Transverse colon (tissue), 4 donors: Measurements from ENCODE around the gene HTR2C. TPM values are rescaled to one million over a fixed set of nuclear protein-coding genes. Genes with fewer than 3 reads are reported as not detected.
"Not testable (repeated sequence)": the region's sequence is repeated elsewhere in the genome, so short reads cannot be mapped to it uniquely, and the experiment has no call there.

Source experiments
- DNase-seq: peaks from one replicate; pipeline ENCODE4 v3.0.0-alpha.2; 2019
- H3K27ac ChIP-seq, 4 donors: fragments of 200-600 bp; sonication (generic); 2 replicates each; pipeline ENCODE4 v1.5.1; 2016 to 2018; ENCODE audit warnings: inconsistent platforms in 4 of 4
- H3K27me3 ChIP-seq: fragments of 200-600 bp; sonication (generic); 2 replicates; pipeline ENCODE4 v1.5.1; 2017; ENCODE audit warnings: inconsistent platforms
- H3K36me3 ChIP-seq, 4 donors: fragments of 200-600 bp; sonication (generic); 2 replicates each; pipeline ENCODE4 v1.5.1; 2017 to 2019; ENCODE audit warnings: inconsistent platforms in 4 of 4
- H3K4me1 ChIP-seq, 4 donors: fragments of 200-600 bp; sonication (generic); 2 replicates each; pipeline ENCODE4 v1.5.1; 2017 to 2020; ENCODE audit warnings: inconsistent platforms in 4 of 4
- H3K4me3 ChIP-seq, 4 donors: fragments of 200-600 bp; sonication (generic); 1 replicate in 1 of 4; 2 replicates in 3 of 4; pipeline versions ENCODE4 v1.5.1 to v1.6.1; 2017 to 2019; ENCODE audit warnings: inconsistent platforms in 4 of 4
- H3K9me3 ChIP-seq, 2 donors: fragments of 200-600 bp; sonication (generic); 2 replicates each; pipeline ENCODE4 v1.5.1; 2017 to 2019; ENCODE audit warnings: inconsistent platforms in 2 of 2
- EP300 ChIP-seq: sonication (generic); formaldehyde crosslinking; IDR thresholded peaks from one replicate; pipeline ENCODE4 v1.6.1; 2017; ENCODE audit warnings: antibody characterized with exemption, low read depth
- POLR2A ChIP-seq: fragments of 450-650 bp; IDR thresholded peaks from one replicate; pipeline ENCODE4 v1.6.1; 2016; ENCODE audit warnings: antibody characterized with exemption, mild to moderate bottlenecking, moderate library complexity
- POLR2AphosphoS5 ChIP-seq, 3 donors: sonication (generic); formaldehyde crosslinking; IDR thresholded peaks; one replicate each; pipeline ENCODE4 v1.6.1; 2016; ENCODE audit warnings: antibody characterized with exemption in 3 of 3
- WGBS, 2 donors: methylation state at CpG; one replicate each; pipeline ENCODE4 v1.1.5; 2018; ENCODE audit warnings: low coverage in 1 of 2; 5-methylcytosine and 5-hydroxymethylcytosine counted together
- in situ Hi-C, 4 donors: fragments of 200-750 bp; cut with MboI; loops; one replicate each; pipeline versions ENCODE4 v1.15.0 to v1.15.1; 2017; ENCODE audit warnings: low sequenced_read_pairs in 3 of 4, low pct_ligation_motif_present in 1 of 4, low pct_unique_long_range_greater_than_20kb in 1 of 4
- intact Hi-C: fragments of 100-400 bp; cut with DNase I; formaldehyde crosslinking; loops from one replicate; pipeline ENCODE4 v1.15.1; 2023; ENCODE audit warnings: low total_unique reads
- total RNA-seq, 4 donors: library from RNA; depleted of rRNA; stranded (reverse); fragments of >200 nt; gene quantifications; one replicate each; pipeline ENCODE4 v1.1.0, GENCODE V29; 2016
- TF ChIP-seq, protein P1 (sequence below), 5 experiments: fragments of 200-600 bp in 3 of 5; fragments of 450-650 bp in 2 of 5; sonication (generic) in 3 of 5; IDR thresholded peaks; 1 replicate in 2 of 5; 2 replicates in 3 of 5; pipeline ENCODE4 v1.5.1; 2016 to 2017; ENCODE audit warnings: antibody characterized with exemption in 5 of 5, inconsistent platforms in 3 of 5, mild to moderate bottlenecking in 2 of 5, moderate library complexity in 1 of 5

Gene HTR2C
- total RNA-seq, 4 donors from 2014 or later = not detected

DNA sequence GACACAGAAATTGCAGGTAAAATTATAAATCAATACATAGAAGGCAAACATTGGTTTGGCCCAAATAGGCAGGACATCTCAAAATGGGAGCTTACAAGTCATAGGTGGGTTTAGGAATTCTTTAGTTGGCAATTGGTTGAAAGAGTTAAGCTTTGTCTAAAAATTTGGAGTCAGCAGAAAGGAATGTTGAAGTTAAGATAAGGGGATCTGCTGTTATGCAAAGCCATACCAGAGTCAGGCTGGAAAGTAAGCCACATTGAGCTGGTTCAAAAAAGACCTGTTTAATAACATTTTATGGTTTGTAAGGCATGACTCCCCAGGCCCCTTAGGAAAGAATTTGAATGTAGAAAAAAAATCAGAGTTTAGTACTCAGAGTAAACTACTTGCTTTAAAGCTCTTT, 341.0 kb downstream of the HTR2C start:
- Histone ChIP-seq H3K27me3 (no peaks in the 10 kb centered on the region), H3K27ac (no peak overlapping the region), H3K36me3 (no peaks in the 10 kb centered on the region), H3K4me3 (no peak overlapping the region), H3K9me3 (no peaks in the 10 kb centered on the region), H3K4me1 (no peaks in the 10 kb centered on the region)
- in situ Hi-C loops (no loop called here), intact Hi-C loops (no loop called here)
- no peak for DNase-seq
- TF ChIP-seq POLR2AphosphoS5 (IDR thresholded peaks at IDR 0.05) = no peak
- TF ChIP-seq POLR2A = no peak

DNA sequence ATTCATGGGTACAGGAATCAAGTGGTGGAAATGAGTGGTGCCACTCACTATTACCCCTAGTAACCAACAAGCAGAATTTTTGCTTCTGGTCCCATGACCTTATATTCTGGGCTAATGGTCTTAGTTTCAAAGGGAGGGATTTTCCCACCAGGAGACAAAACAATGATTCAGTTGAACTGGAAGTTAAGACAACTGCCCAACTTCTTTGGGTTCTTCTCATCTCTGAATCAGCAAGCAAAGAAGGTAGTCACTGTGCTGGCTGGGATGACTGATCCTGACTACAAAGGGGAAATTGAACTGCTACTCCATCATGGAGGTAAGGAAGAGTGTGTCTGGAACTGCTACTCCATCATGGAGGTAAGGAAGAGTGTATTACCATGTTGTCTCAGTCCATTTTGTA, 346.3 kb downstream of the HTR2C start:
- no peak overlapping the region for H3K27ac ChIP-seq
- TF ChIP-seq EP300 (no peak), POLR2AphosphoS5 (IDR thresholded peaks at IDR 0.05) (no peak), POLR2A (no peak)
- TF ChIP-seq, protein P1, sequence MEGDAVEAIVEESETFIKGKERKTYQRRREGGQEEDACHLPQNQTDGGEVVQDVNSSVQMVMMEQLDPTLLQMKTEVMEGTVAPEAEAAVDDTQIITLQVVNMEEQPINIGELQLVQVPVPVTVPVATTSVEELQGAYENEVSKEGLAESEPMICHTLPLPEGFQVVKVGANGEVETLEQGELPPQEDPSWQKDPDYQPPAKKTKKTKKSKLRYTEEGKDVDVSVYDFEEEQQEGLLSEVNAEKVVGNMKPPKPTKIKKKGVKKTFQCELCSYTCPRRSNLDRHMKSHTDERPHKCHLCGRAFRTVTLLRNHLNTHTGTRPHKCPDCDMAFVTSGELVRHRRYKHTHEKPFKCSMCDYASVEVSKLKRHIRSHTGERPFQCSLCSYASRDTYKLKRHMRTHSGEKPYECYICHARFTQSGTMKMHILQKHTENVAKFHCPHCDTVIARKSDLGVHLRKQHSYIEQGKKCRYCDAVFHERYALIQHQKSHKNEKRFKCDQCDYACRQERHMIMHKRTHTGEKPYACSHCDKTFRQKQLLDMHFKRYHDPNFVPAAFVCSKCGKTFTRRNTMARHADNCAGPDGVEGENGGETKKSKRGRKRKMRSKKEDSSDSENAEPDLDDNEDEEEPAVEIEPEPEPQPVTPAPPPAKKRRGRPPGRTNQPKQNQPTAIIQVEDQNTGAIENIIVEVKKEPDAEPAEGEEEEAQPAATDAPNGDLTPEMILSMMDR (IDR thresholded peaks at IDR 0.05) = no peak
- no peaks in the 10 kb centered on the region for H3K4me1 ChIP-seq
- H3K36me3 ChIP-seq = no peaks in the 10 kb centered on the region
- in situ Hi-C loops (no loop called here), intact Hi-C loops (no loop called here)
- H3K4me3 ChIP-seq = no peak overlapping the region
- no peak for DNase-seq
- no peaks in the 10 kb centered on the region for H3K9me3 ChIP-seq
- no peaks in the 10 kb centered on the region for H3K27me3 ChIP-seq

DNA sequence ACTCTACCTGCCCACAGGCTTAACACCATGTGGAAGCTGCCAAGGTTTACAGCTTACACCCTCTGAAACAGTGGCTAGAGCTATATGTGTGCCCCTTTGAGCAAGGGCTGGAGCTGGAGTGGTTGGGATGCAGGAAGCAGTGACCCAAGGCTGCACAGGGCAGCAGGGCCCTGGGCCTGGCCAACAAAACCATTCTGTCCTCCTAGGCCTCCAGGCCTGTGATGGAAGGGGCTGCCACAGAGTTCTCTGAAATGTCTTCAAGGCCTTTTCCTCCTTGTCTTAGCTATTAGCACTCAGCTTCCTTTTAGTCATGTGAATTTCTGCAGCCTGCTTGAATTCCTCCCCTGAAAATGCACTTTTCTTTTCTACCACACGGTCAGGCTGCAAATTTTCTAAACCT, 348.7 kb downstream of the HTR2C start:
- in situ Hi-C loops = no loop called here
- Histone ChIP-seq H3K4me3 (no peak overlapping the region), H3K4me1 (no peaks in the 10 kb centered on the region), H3K27me3 (no peaks in the 10 kb centered on the region), H3K27ac (no peak overlapping the region), H3K36me3 (no peaks in the 10 kb centered on the region), H3K9me3 (no peaks in the 10 kb centered on the region)
- intact Hi-C loops = no loop called here
- WGBS, 2 donors = 84% methylated on average over 1 of the region's 1 CpG; no CpG with 5 or more reads in 1 of the 2 donors
- no peak for DNase-seq
- TF ChIP-seq POLR2A (no peak), EP300 (no peak), POLR2AphosphoS5 (IDR thresholded peaks at IDR 0.05) (no peak)
- TF ChIP-seq, protein P1 (IDR thresholded peaks at IDR 0.05) = no peak

DNA sequence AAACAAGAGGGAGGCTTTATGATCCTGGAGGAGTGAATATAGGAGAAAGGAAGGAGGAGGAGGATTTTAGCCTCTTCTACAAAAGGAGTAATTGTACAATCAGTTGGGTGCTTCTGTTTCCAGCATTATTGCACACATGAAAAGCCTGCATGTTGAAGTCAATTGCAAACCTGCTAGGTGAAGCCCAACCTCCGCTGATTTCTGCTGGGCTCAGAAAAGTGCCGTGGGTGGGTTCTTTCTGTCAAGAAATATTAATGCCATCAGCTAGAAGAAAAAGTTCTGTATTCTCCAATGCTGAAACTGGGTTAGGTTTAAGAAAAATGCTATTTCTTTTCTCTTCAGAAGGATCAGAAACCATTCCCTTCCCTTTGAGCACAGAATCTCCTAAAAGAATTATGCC, 349.4 kb downstream of the HTR2C start:
- H3K4me1 ChIP-seq, DNase-seq, in situ Hi-C loops, H3K27me3 ChIP-seq, H3K9me3 ChIP-seq, intact Hi-C loops, H3K4me3 ChIP-seq, H3K36me3 ChIP-seq, H3K27ac ChIP-seq: not testable (repeated sequence)
- 76% methylated on average over 2 of the region's 2 CpGs; no CpG with 5 or more reads in 1 of the 2 donors for WGBS, 2 donors

DNA sequence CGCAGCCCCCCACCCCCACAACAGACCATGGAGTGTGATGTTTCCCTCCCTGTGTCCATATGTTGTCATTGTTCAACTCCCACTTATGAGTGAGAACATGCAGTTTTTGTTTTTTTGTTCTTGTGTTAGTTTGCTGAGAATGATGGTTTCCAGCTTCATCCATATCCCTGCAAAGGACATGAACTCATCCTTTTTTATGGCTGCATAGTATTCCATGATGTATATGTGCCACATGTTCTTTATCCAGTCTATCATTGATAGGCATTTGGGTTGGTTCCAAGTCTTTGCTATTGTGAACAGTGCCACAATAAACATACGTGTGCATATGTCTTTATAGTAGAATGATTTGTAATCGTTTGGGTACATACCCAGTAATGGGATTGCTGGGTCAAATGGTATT, 353.2 kb downstream of the HTR2C start:
- H3K27me3 ChIP-seq, in situ Hi-C loops, H3K4me1 ChIP-seq, H3K27ac ChIP-seq, H3K36me3 ChIP-seq, H3K9me3 ChIP-seq, H3K4me3 ChIP-seq, intact Hi-C loops, DNase-seq: not testable (repeated sequence)
- 82% methylated on average over 3 of the region's 3 CpGs; no CpG with 5 or more reads in 1 of the 2 donors for WGBS, 2 donors

DNA sequence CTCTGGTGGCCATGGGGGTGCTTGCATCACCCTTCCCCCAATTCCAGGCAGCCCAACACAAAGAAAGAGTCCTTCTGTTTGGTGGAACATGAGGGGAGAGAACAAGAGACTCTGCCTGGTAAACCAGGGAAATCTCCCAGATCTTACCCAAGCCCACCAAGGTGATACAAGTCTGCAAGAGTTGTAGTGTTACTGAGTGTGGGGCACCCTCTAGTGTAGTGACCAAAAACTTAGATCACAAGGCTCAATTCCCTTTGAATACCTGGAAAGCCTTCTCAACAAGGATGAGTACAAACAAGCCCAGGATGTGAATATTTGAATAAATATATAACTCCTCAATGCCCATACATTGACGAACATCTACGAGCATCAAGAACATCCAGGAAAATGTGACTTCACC, 368.8 kb downstream of the HTR2C start:
- Histone ChIP-seq H3K27me3 (no peaks in the 10 kb centered on the region), H3K9me3 (no peaks in the 10 kb centered on the region), H3K27ac (no peak overlapping the region), H3K36me3 (no peaks in the 10 kb centered on the region), H3K4me3 (no peak overlapping the region), H3K4me1 (no peaks in the 10 kb centered on the region)
- no peak for DNase-seq
- TF ChIP-seq EP300 = no peak
- no peak for TF ChIP-seq POLR2AphosphoS5 (IDR thresholded peaks at IDR 0.05)
- TF ChIP-seq, protein P1 (IDR thresholded peaks at IDR 0.05) = no peak
- no peak for TF ChIP-seq POLR2A
- intact Hi-C loops (no loop called here), in situ Hi-C loops (loop anchor here in 1 of 4 donors (25.0 kb wide), 1 partner anchor 340 kb away; no protein-coding TSS in a partner anchor)
- WGBS, 2 donors = 76% methylated on average over 2 of the region's 2 CpGs; no CpG with 5 or more reads in 1 of the 2 donors
